GM10248 (cell line): ENCODE measurements around the gene ZNF740.

ENCODE experiments used
- CTCF ChIA-PET: fragments of 300-600 bp; sonication (Branson Sonifier 250); formaldehyde crosslinking; extraction: SDS; loops from one replicate; lab custom pipeline; 2021; ENCODE audit warnings: antibody characterized with exemption; lab: Yijun Ruan, JAX
- POLR2A ChIA-PET: fragments of 350-650 bp; sonication (Branson Sonifier 250); formaldehyde crosslinking; extraction: SDS; loops from one replicate; lab custom pipeline; 2020; ENCODE audit warnings: antibody characterized with exemption; lab: Yijun Ruan, JAX
- DNase-seq: peaks from one replicate; pipeline ENCODE4 v3.0.0; 2012; ENCODE audit errors: extremely low spot score
- CTCF ChIP-seq: IDR thresholded peaks from 2 replicates; pipeline ENCODE4 v1.5.1; 2012; ENCODE audit warnings: mild to moderate bottlenecking, low read depth; ENCODE audit errors: extremely low read depth, missing control alignments, control extremely low read depth

The ZNF740 gene

DNA sequence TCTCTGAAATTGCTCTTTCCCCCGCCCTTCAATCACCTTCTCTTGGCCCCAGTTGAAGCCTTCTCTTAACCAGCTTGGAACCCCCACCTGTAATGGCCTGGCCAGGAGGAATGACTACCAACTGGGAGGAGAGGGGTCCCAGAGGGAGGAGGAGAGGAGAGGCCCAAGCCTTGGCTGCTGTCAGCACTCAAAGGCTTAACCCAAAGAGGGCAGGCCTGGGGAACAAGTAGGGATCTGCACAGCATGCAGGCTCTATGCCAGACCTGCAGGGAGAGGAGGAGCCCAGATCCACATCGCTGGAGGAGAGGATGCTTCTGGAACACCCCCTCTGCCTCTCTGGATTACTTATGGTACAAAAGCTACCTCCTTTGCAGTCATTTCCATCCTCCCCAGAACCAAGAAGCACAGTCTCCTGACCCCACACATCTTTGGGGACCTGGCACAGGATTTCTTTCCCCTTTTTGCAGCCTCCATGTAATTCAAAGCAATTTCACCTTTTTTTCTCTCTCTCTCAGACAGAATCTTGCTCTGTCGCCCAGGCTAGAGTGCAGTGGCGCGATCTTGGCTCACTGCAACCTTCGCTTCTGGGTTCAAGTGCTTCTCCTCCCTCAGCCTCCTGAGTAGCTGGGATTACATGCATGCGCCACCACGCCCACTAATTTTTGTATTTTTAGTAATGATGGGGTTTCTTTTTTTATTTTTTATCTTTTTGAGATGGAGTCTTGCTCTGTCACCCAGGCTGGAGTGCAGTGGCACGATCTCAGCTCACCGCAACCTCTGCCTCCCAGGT, 45.3 kb downstream of the ZNF740 start:
- DNase-seq = no peak
- POLR2A ChIA-PET = no interaction called here
- CTCF ChIA-PET = interaction anchor here (0.9 to 1.5 kb wide), 7 partner anchors 12 to 96 kb away, joined by 3 to 5 read pairs (median 4); partner anchors contain the start of gene AAAS
- no peak for TF ChIP-seq CTCF

DNA sequence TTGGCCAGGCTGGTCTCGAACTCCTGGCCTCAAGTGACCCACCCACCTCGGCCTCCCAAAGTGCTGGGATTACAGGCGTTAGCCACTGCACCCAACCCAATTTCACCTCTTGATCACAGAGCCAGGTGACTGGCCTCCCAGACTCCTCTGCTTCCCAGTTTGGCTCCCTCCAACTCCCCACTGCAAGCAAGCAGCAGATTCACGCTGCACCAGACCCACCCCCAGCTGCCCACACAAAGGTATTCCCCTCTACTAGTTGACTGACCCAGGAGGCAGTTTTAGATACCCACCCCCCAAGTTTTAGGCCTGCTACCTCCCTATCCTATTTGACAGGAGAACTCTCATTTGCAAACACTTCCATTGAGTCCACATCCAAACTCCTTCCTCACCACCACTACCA, 46.3 kb downstream of the ZNF740 start:
- no peak for TF ChIP-seq CTCF
- DNase-seq = no peak
- POLR2A ChIA-PET = no interaction called here
- CTCF ChIA-PET = interaction anchor here (1.3 kb wide), 3 partner anchors 13 to 18 kb away, joined by 3 to 4 read pairs (median 3); no protein-coding TSS in a partner anchor

GRCh38 chr12:53227341-53227740, 46.8 kb downstream of the ZNF740 start:
- no peak for TF ChIP-seq CTCF
- CTCF ChIA-PET = interaction anchor here (1.3 to 3.1 kb wide), 3 partner anchors 13 to 15 kb away, joined by 3 to 18 read pairs (median 6); a partner anchor contains a TSS
- POLR2A ChIA-PET = no interaction called here

GRCh38 chr12:53227836-53228235, 47.3 kb downstream of the ZNF740 start:
- CTCF ChIA-PET = interaction anchor here (1.0 to 3.1 kb wide), 4 partner anchors 10 to 61 kb away, joined by 3 to 18 read pairs (median 5); a partner anchor contains a TSS
- no peak for TF ChIP-seq CTCF
- POLR2A ChIA-PET = no interaction called here
- DNase-seq = no peak

More at GRCh38 chr12:53227341-53227740, 46.8 kb downstream of the ZNF740 start:
- DNase-seq = no peak

- POLR2A ChIA-PET = no interaction called here
- TF ChIP-seq CTCF = no peak
- no peak for DNase-seq
- CTCF ChIA-PET = interaction anchor here (1.0 to 3.1 kb wide), 4 partner anchors 10 to 59 kb away, joined by 4 to 18 read pairs (median 4); no protein-coding TSS in a partner anchor
Measured at GRCh38 chr12:53229454-53229853, 48.9 kb downstream of the ZNF740 start.

- no peak for TF ChIP-seq CTCF
- POLR2A ChIA-PET = no interaction called here
- no peak for DNase-seq
- CTCF ChIA-PET = interaction anchor here (1.0 to 3.1 kb wide), 2 partner anchors 11 to 16 kb away, joined by 4 to 18 read pairs; no protein-coding TSS in a partner anchor
Measured at GRCh38 chr12:53230108-53230845, 49.8 kb downstream of the ZNF740 start.
